ENCODE data around the gene XPO6. TPM values are rescaled to one million over a fixed set of nuclear protein-coding genes. Genes with fewer than 3 reads are reported as not detected.

Gene XPO6
- total and polyA plus RNA-seq, 7 experiments from 2014 or later: 89.5 to 437 (median 371) TPM

GRCh38 chr16:28086186-28087139, 125.3 kb downstream of the XPO6 start:
- Histone ChIP-seq H3K36me3 (ENCODE audit: control insufficient read depth in 2 of 3, insufficient read depth in 3 of 3, low read length in 3 of 3) (no peaks in the 10 kb centered on the region), H3K9me3 (ENCODE audit: control insufficient read depth in 2 of 3, low read length in 3 of 3) (no peaks in the 10 kb centered on the region), H3K27me3 (ENCODE audit: control insufficient read depth in 2 of 2, insufficient read depth in 2 of 2, low read length in 2 of 2) (no peaks in the 10 kb centered on the region), H3K4me1 (ENCODE audit: control insufficient read depth in 2 of 2, insufficient read depth in 2 of 2, low read length in 2 of 2) (no peaks in the 10 kb centered on the region), H3K27ac (ENCODE audit: low read depth, low read length) (no peak overlapping the region), H3K4me3 (ENCODE audit: low read length) (no peak overlapping the region)
- Mint-ChIP-seq H3K27ac (no peak overlapping the region), H3K4me1 (peaks cover 0 to 9% (median 0%) of the 10 kb centered on the region in 7 donors), H3K36me3 (peaks cover 0 to 1% (median 0%) of the 10 kb centered on the region in 5 donors), H3K4me3 (no peak overlapping the region), H3K27me3 (no peaks in the 10 kb centered on the region), H3K9me3 (peaks cover 0 to 2% (median 0%) of the 10 kb centered on the region in 11 donors)
- DNase-seq (no peak), ATAC-seq (no peak)
- intact Hi-C loops (cut with micrococcal nuclease): loop anchor here in 1 of 2 donors (5.0 kb wide), 1 partner anchor 131 kb away; no protein-coding TSS in a partner anchor
- ChIA-PET POLR2A (no interaction called here), CTCF (no interaction called here)

DNA sequence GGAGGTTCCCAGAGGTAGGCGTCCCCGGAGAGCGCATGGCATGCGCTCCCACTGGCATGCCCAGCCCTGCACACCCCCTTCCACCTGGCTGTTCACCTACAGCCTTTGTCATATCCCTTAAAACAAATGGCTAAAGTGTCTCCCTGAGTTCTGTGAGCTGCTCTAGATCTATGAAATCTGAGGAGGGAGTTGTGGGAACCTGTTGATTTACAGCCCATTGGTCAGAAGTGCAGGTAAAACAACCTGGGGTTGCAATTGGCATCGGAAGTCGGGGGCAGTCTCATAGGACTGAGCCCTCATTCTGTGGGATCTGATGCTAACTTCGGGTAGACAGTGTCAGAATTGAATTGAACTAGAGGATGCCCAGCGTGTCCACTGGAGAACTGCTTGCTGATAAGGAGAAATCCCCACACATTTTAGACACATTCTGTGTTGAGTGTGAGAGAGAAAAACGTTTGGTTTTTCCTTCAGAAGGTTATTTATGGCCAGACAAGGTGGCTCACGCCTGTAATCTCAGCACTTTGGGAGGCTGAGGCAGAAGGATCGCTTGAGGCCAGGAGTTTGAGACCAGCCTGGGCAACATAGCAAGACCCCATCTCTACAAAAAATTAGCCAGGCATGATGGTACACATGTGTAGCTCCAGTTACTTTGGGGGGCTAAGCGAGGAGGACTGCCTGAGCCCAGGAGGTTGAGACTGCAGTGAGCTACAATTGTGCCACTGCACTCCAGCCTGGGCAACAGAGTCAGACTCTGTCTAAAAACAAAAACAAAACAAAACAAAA, 126.2 kb downstream of the XPO6 start:
- Histone ChIP-seq H3K36me3 (ENCODE audit: control insufficient read depth in 2 of 3, insufficient read depth in 3 of 3, low read length in 3 of 3) (no peaks in the 10 kb centered on the region), H3K27me3 (ENCODE audit: control insufficient read depth in 2 of 2, insufficient read depth in 2 of 2, low read length in 2 of 2) (no peaks in the 10 kb centered on the region), H3K4me1 (ENCODE audit: control insufficient read depth in 2 of 2, insufficient read depth in 2 of 2, low read length in 2 of 2) (no peaks in the 10 kb centered on the region), H3K9me3 (ENCODE audit: control insufficient read depth in 2 of 3, low read length in 3 of 3) (no peaks in the 10 kb centered on the region), H3K27ac (ENCODE audit: low read depth, low read length) (no peak overlapping the region), H3K4me3 (ENCODE audit: low read length) (no peak overlapping the region)
- H3K4me3 Mint-ChIP-seq: no peak overlapping the region
- H3K9me3 Mint-ChIP-seq: peaks cover 0 to 4% (median 0%) of the 10 kb centered on the region in 11 donors
- peak overlapping the region in 1 of 9 donors; percentile 78 for H3K27ac Mint-ChIP-seq
- peaks cover 0 to 1% (median 0%) of the 10 kb centered on the region in 5 donors for H3K36me3 Mint-ChIP-seq
- peaks cover 0 to 9% (median 0%) of the 10 kb centered on the region in 7 donors for H3K4me1 Mint-ChIP-seq
- no peak for ATAC-seq
- DNase-seq: no peak
- H3K27me3 Mint-ChIP-seq: no peaks in the 10 kb centered on the region
- CTCF ChIA-PET: no interaction called here
- intact Hi-C loops (cut with micrococcal nuclease): loop anchor here in 1 of 2 donors (5.0 kb wide), 1 partner anchor 132 kb away; no protein-coding TSS in a partner anchor
- POLR2A ChIA-PET: no interaction called here

GRCh38 chr16:28084209-28084608, 127.6 kb downstream of the XPO6 start:
- no peak overlapping the region for H3K27ac ChIP-seq (ENCODE audit: low read depth, low read length)
- no peaks in the 10 kb centered on the region for H3K36me3 Mint-ChIP-seq

GRCh38 chr16:28082624-28083023, 129.1 kb downstream of the XPO6 start:
- Histone ChIP-seq H3K9me3 (ENCODE audit: control insufficient read depth in 2 of 3, low read length in 3 of 3) (no peaks in the 10 kb centered on the region), H3K27me3 (ENCODE audit: control insufficient read depth in 2 of 2, insufficient read depth in 2 of 2, low read length in 2 of 2) (no peaks in the 10 kb centered on the region), H3K27ac (ENCODE audit: low read depth, low read length) (no peak overlapping the region), H3K4me3 (ENCODE audit: low read length) (no peak overlapping the region), H3K4me1 (ENCODE audit: control insufficient read depth in 2 of 2, insufficient read depth in 2 of 2, low read length in 2 of 2) (no peaks in the 10 kb centered on the region), H3K36me3 (ENCODE audit: control insufficient read depth in 2 of 3, insufficient read depth in 3 of 3, low read length in 3 of 3) (no peaks in the 10 kb centered on the region)
- peaks cover 0 to 2% (median 0%) of the 10 kb centered on the region in 11 donors for H3K9me3 Mint-ChIP-seq
- no peaks in the 10 kb centered on the region for H3K36me3 Mint-ChIP-seq
- no peak overlapping the region for H3K27ac Mint-ChIP-seq
- ChIA-PET POLR2A (no interaction called here), CTCF (no interaction called here)
- intact Hi-C loops (cut with micrococcal nuclease): no loop called here
- peaks cover 0 to 2% (median 0%) of the 10 kb centered on the region in 7 donors for H3K4me1 Mint-ChIP-seq
- ATAC-seq (no peak), DNase-seq (no peak)
- H3K27me3 Mint-ChIP-seq: no peaks in the 10 kb centered on the region
- H3K4me3 Mint-ChIP-seq: no peak overlapping the region

More at GRCh38 chr16:28084209-28084608, 127.6 kb downstream of the XPO6 start:
- Mint-ChIP-seq H3K4me3 (no peak overlapping the region), H3K27me3 (no peaks in the 10 kb centered on the region), H3K4me1 (peaks cover 0 to 2% (median 0%) of the 10 kb centered on the region in 7 donors), H3K9me3 (peaks cover 0 to 2% (median 0%) of the 10 kb centered on the region in 11 donors), H3K27ac (peak overlapping the region in 1 of 9 donors; percentile 76)
- POLR2A ChIA-PET: interaction anchor here (0.6 kb wide), 1 partner anchor 105 kb away, joined by 3 read pairs; no protein-coding TSS in a partner anchor
- no peak for DNase-seq
- Histone ChIP-seq H3K9me3 (ENCODE audit: control insufficient read depth in 2 of 3, low read length in 3 of 3) (no peaks in the 10 kb centered on the region), H3K4me1 (ENCODE audit: control insufficient read depth in 2 of 2, insufficient read depth in 2 of 2, low read length in 2 of 2) (no peaks in the 10 kb centered on the region), H3K4me3 (ENCODE audit: low read length) (no peak overlapping the region), H3K27me3 (ENCODE audit: control insufficient read depth in 2 of 2, insufficient read depth in 2 of 2, low read length in 2 of 2) (no peaks in the 10 kb centered on the region), H3K36me3 (ENCODE audit: control insufficient read depth in 2 of 3, insufficient read depth in 3 of 3, low read length in 3 of 3) (no peaks in the 10 kb centered on the region)
- intact Hi-C loops (cut with micrococcal nuclease): no loop called here
- ATAC-seq: no peak
- CTCF ChIA-PET: no interaction called here

DNA sequence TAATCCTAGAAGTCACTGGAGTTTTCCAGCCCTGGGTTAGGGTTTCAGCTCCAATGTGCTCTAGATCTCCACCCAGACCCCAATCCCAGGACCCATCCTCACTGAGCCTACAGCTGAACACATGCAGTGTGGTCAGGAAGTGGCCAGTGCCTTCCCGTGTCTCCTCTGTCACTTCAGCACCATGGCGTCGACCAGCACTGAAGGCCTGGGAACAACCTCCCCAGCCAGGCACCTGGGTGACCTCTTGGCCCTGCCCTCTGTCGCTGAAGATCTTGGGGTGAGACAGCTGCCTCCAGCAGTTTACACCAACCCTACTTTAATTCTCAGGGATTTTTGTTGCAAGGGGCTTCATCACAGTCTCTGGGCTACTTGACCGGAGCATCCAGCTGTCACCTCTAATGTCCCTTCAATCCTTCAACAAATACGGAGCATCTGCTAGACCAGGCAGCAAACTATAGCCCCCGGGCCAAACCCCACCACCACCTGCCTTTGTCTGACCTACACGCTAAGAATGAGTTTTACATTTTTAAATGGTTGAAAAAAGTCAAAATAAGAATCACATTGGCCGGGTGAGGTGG, 130.3 kb downstream of the XPO6 start:
- peaks cover 0 to 2% (median 0%) of the 10 kb centered on the region in 7 donors for H3K4me1 Mint-ChIP-seq
- no peaks in the 10 kb centered on the region for H3K9me3 ChIP-seq (ENCODE audit: control insufficient read depth in 2 of 3, low read length in 3 of 3)
- no peak overlapping the region for H3K27ac ChIP-seq (ENCODE audit: low read depth, low read length)
- DNase-seq (no peak), ATAC-seq (no peak)
- ChIA-PET CTCF (interaction anchor here (1.8 kb wide), 1 partner anchor 10 kb away, joined by 5 read pairs; no protein-coding TSS in a partner anchor), POLR2A (no interaction called here)
- no peak overlapping the region for H3K4me3 ChIP-seq (ENCODE audit: low read length)
- H3K27ac Mint-ChIP-seq: peak overlapping the region in 1 of 9 donors; percentile 11
- H3K27me3 Mint-ChIP-seq: no peaks in the 10 kb centered on the region
- H3K27me3 ChIP-seq (ENCODE audit: control insufficient read depth in 2 of 2, insufficient read depth in 2 of 2, low read length in 2 of 2): no peaks in the 10 kb centered on the region
- peaks cover 0 to 2% (median 0%) of the 10 kb centered on the region in 11 donors for H3K9me3 Mint-ChIP-seq
- H3K4me3 Mint-ChIP-seq: no peak overlapping the region
- H3K36me3 Mint-ChIP-seq: no peaks in the 10 kb centered on the region
- no peaks in the 10 kb centered on the region for H3K4me1 ChIP-seq (ENCODE audit: control insufficient read depth in 2 of 2, insufficient read depth in 2 of 2, low read length in 2 of 2)
- H3K36me3 ChIP-seq (ENCODE audit: control insufficient read depth in 2 of 3, insufficient read depth in 3 of 3, low read length in 3 of 3): no peaks in the 10 kb centered on the region
- intact Hi-C loops (cut with micrococcal nuclease): no loop called here

GRCh38 chr16:28078261-28078660, 133.5 kb downstream of the XPO6 start:
- no peak overlapping the region for H3K27ac ChIP-seq (ENCODE audit: low read depth, low read length)
- H3K36me3 Mint-ChIP-seq: no peaks in the 10 kb centered on the region
- intact Hi-C loops (cut with micrococcal nuclease): no loop called here
- ChIA-PET POLR2A (no interaction called here), CTCF (no interaction called here)
- no peaks in the 10 kb centered on the region for H3K4me1 Mint-ChIP-seq
- H3K27ac Mint-ChIP-seq: no peak overlapping the region
- no peaks in the 10 kb centered on the region for H3K27me3 ChIP-seq (ENCODE audit: control insufficient read depth in 2 of 2, insufficient read depth in 2 of 2, low read length in 2 of 2)
- H3K9me3 Mint-ChIP-seq: peaks cover 0 to 2% (median 0%) of the 10 kb centered on the region in 11 donors
- ATAC-seq: no peak
- no peak for DNase-seq
- H3K9me3 ChIP-seq (ENCODE audit: control insufficient read depth in 2 of 3, low read length in 3 of 3): no peaks in the 10 kb centered on the region
- no peak overlapping the region for H3K4me3 ChIP-seq (ENCODE audit: low read length)
- no peaks in the 10 kb centered on the region for H3K4me1 ChIP-seq (ENCODE audit: control insufficient read depth in 2 of 2, insufficient read depth in 2 of 2, low read length in 2 of 2)
- no peaks in the 10 kb centered on the region for H3K36me3 ChIP-seq (ENCODE audit: control insufficient read depth in 2 of 3, insufficient read depth in 3 of 3, low read length in 3 of 3)
- H3K27me3 Mint-ChIP-seq: peaks cover 0 to 3% (median 0%) of the 10 kb centered on the region in 5 donors
- no peak overlapping the region for H3K4me3 Mint-ChIP-seq

All from naive thymus-derived CD4-positive, alpha-beta T cell (primary cell).